K562 (cell line): Measurements from ENCODE around the gene CITED1. TPM values are rescaled to one million over a fixed set of nuclear protein-coding genes. Genes with fewer than 3 reads are reported as not detected.

Experiments
- ATAC-seq: fragments of 200-7000 bp; cut with Tn5 transposase; 3 replicates; pipeline ENCODE4 v1.9.1; 2020; ENCODE audit warnings: moderate library complexity
- BruUV-seq: library from RNA; stranded (reverse); fragments of 400-500 nt; replicated peaks from 2 replicates; lab custom pipeline; 2021; lab: Mats Ljungman, UMichigan
- CTCF ChIA-PET: fragments of 300-600 bp; formaldehyde crosslinking; extraction: SDS; loops from one replicate; lab custom pipeline; 2021; ENCODE audit warnings: low intra/inter-chr PET ratio; lab: Yijun Ruan, JAX
- POLR2A ChIA-PET: fragments of 300-600, 350-650 bp; sonication (Branson Sonifier 250); formaldehyde crosslinking; extraction: SDS; loops from one replicate; lab custom pipeline; 2021; ENCODE audit warnings: antibody characterized with exemption, inconsistent platforms; lab: Yijun Ruan, JAX
- DNase-seq, 4 experiments: peaks; one replicate each; pipeline versions ENCODE4 v3.0.0 to v3.0.0-alpha.2; 2011 to 2018; ENCODE audit warnings: low spot score in 3 of 4, mixed read lengths in 3 of 4; ENCODE audit errors: extremely low read depth in 1 of 4
- FAIRE-seq: peaks from 2 replicates; lab custom pipeline; 2011; peaks lifted over from hg19 to GRCh38; lab: Jason Lieb, UNC
- H2AFZ ChIP-seq: 2 replicates; pipeline ENCODE4 v1.6.0; 2011; ENCODE audit warnings: low read depth, low read length, control low read depth, inconsistent platforms
- H3K27ac ChIP-seq: fragments of 200-600 bp; 3 replicates; pipeline ENCODE4 v1.8.0; 2011; ENCODE audit warnings: low read depth, mild to moderate bottlenecking, control low read depth, inconsistent platforms, low read length, moderate library complexity, mixed read lengths; ENCODE audit errors: extremely low read depth
- H3K27me3 ChIP-seq, 2 experiments: fragments of 300-600 bp in 1 of 2; 2 replicates in 1 of 2; 3 replicates in 1 of 2; pipeline versions ENCODE4 v1.6.0 to v1.8.0; 2011; ENCODE audit warnings: inconsistent platforms in 2 of 2, low read length in 2 of 2, mild to moderate bottlenecking in 1 of 2, mixed read lengths in 1 of 2, moderate library complexity in 1 of 2; ENCODE audit not compliant: control insufficient read depth in 2 of 2, insufficient read depth in 2 of 2
- H3K36me3 ChIP-seq: fragments of 300-600 bp; 3 replicates; pipeline ENCODE4 v1.8.0; 2011; ENCODE audit warnings: mild to moderate bottlenecking, low read length, inconsistent platforms; ENCODE audit not compliant: control insufficient read depth, insufficient read depth
- H3K4me1 ChIP-seq, 2 experiments: fragments of 200-600 bp in 1 of 2; replicated peaks in 1 of 2; 2 replicates in 1 of 2; 3 replicates in 1 of 2; pipeline versions ENCODE4 v1.5.1 to v1.8.0; 2011; ENCODE audit warnings: inconsistent platforms in 2 of 2, low read length in 2 of 2, mild to moderate bottlenecking in 1 of 2, mixed read lengths in 1 of 2, moderate library complexity in 1 of 2; ENCODE audit not compliant: control insufficient read depth in 2 of 2, insufficient read depth in 2 of 2
- H3K4me2 ChIP-seq: 2 replicates; pipeline ENCODE4 v1.6.1; 2011; ENCODE audit warnings: low read length, control low read depth, inconsistent platforms, mixed read lengths; ENCODE audit not compliant: insufficient read depth
- H3K4me3 ChIP-seq: fragments of 200-600 bp; sonication (generic), shearing (Covaris generic); 2 replicates; pipeline ENCODE4 v1.5.1; 2016; ENCODE audit warnings: control low read depth, inconsistent platforms
- H3K79me2 ChIP-seq: fragments of 200-600 bp; 3 replicates; pipeline ENCODE4 v1.8.0; 2011; ENCODE audit warnings: low read length, inconsistent platforms; ENCODE audit not compliant: control insufficient read depth, insufficient read depth
- H3K9ac ChIP-seq, 2 experiments: 2 replicates each; pipeline versions ENCODE4 v1.6.0 to v1.6.1; 2011; ENCODE audit warnings: low read depth in 2 of 2, low read length in 2 of 2, control low read depth in 1 of 2, inconsistent platforms in 1 of 2, mild to moderate bottlenecking in 1 of 2, mixed read lengths in 1 of 2; ENCODE audit not compliant: insufficient read depth in 1 of 2
- H3K9me1 ChIP-seq: one replicate; pipeline ENCODE4 v1.6.0; 2011; ENCODE audit warnings: inconsistent platforms, mild to moderate bottlenecking, low read length, moderate library complexity; ENCODE audit not compliant: control insufficient read depth, insufficient read depth
- H3K9me3 ChIP-seq: replicated peaks from 2 replicates; pipeline ENCODE4 v1.5.1; 2011; ENCODE audit warnings: low read depth, low read length, inconsistent platforms; ENCODE audit not compliant: control insufficient read depth, insufficient read depth
- H4K20me1 ChIP-seq: replicated peaks from 2 replicates; pipeline ENCODE4 v1.6.1; 2011; ENCODE audit warnings: low read length, inconsistent platforms, mixed read lengths; ENCODE audit not compliant: control insufficient read depth, insufficient read depth
- GATAD2A ChIP-seq: fragments of 450-650 bp; IDR thresholded peaks from 2 replicates; pipeline ENCODE4 v1.6.1; 2017
- KAT2B ChIP-seq: IDR thresholded peaks from one replicate; pipeline ENCODE4 v1.6.1; 2012; ENCODE audit warnings: low read depth, mild to moderate bottlenecking, control low read depth, inconsistent platforms, low read length, moderate library complexity
- WGBS: fragments of 100-300 bp; shearing (Covaris generic); methylation state at CpG from one replicate; pipeline ENCODE4 v1.1.6; 2016; ENCODE audit warnings: low coverage, mixed read lengths; ENCODE audit not compliant: insufficient coverage; ENCODE audit errors: missing lambda C conversion rate; 5-methylcytosine and 5-hydroxymethylcytosine counted together
- in situ Hi-C: fragments of 300-500 bp; cut with MboI; formaldehyde crosslinking; loops from 4 replicates; pipeline ENCODE4 v1.15.0; 2018; ENCODE audit warnings: inconsistent platforms, mixed read lengths
- intact Hi-C: fragments of 100-400 bp; cut with micrococcal nuclease; formaldehyde crosslinking; loops from 2 replicates; pipeline ENCODE4 v1.14.2; 2022
- polyA plus RNA-seq, 8 experiments: library from polyadenylated mRNA; depleted of rRNA in 4 of 8; stranded (reverse) in 5 of 8; unstranded in 3 of 8; fragments of >200 nt; fragmentation: Nextera tagmentation in 2 of 8; fragmentation: Illumina TruSeq in 1 of 8; extraction: Ambion mirVana in 2 of 8; extraction: Trizol in 1 of 8; gene quantifications; 2 replicates each; pipeline versions ENCODE4 v1.2.1 to v1.2.3, GENCODE V29; 2011 to 2014; ENCODE audit warnings: inconsistent platforms in 1 of 8, missing spikeins in 1 of 8
- total RNA-seq, 7 experiments: library from RNA; depleted of rRNA in 6 of 7; stranded (reverse); fragments of >200 nt in 6 of 7; fragmentation: Illumina TruSeq in 2 of 7; extraction: Trizol in 2 of 7; gene quantifications; 2 replicates each; pipeline versions ENCODE4 v1.2.1 to v1.2.3, GENCODE V29; 2011 to 2021; ENCODE audit warnings: low replicate concordance in 1 of 7
- TF ChIP-seq, protein P1 (sequence below): fragments of 200-600 bp; sonication (generic); IDR thresholded peaks from one replicate; pipeline ENCODE4 v1.6.1; 2012; ENCODE audit warnings: mild to moderate bottlenecking, low read depth, low read length, inconsistent platforms

CITED1 gene
- total and polyA plus RNA-seq, 9 of the 15 experiments (the other 6 are each of a cell fraction or from before 2014, with no cell fraction given) = 0.56 to 5.8 (median 4.2) TPM

DNA sequence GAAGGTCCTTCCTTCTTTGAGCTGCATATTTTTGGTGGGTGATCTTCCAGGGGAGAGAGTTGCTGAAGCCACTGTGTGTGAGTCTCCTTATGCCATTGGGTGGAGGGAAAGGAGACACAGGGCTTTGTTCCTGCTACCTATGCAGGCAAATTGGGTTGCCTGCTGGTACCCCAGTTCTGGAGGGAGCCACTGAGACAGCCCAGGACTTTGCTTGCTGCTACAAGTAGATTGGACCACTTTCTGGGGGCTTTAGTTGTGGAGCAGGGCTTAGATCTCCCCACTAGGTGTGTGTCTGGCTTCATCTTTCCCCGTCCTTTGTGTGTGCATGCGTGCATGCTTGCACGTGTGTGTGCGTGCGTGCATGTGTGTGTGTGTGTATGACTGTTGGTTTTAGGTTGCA is 10.0 kb downstream of the CITED1 start:
- ATAC-seq (no peak), FAIRE-seq (no peak), DNase-seq (no peak)
- no peak overlapping the region for H3K4me3 ChIP-seq
- H3K27ac ChIP-seq = no peak overlapping the region
- no peak overlapping the region for H3K4me2 ChIP-seq
- no peaks in the 10 kb centered on the region for H4K20me1 ChIP-seq
- in situ Hi-C loops (no loop called here), intact Hi-C loops (loop anchor here (5.0 kb wide), 1 partner anchor 247 kb away; no protein-coding TSS in a partner anchor)
- no peak overlapping the region for H3K9ac ChIP-seq
- 0% methylated on average over 1 of the region's 5 CpGs for WGBS
- no peaks in the 10 kb centered on the region; a peak in 1 of 5 replicates for H3K4me1 ChIP-seq
- no peak overlapping the region for H2AFZ ChIP-seq
- no peaks in the 10 kb centered on the region for H3K9me1 ChIP-seq
- no peaks in the 10 kb centered on the region for H3K36me3 ChIP-seq
- H3K9me3 ChIP-seq = no peaks in the 10 kb centered on the region
- H3K79me2 ChIP-seq = no peaks in the 10 kb centered on the region
- no peaks in the 10 kb centered on the region for H3K27me3 ChIP-seq
- ChIA-PET CTCF (no interaction called here), POLR2A (no interaction called here)
- BruUV-seq = no TSS peak
- TF ChIP-seq KAT2B = no peak
- TF ChIP-seq, protein P1, sequence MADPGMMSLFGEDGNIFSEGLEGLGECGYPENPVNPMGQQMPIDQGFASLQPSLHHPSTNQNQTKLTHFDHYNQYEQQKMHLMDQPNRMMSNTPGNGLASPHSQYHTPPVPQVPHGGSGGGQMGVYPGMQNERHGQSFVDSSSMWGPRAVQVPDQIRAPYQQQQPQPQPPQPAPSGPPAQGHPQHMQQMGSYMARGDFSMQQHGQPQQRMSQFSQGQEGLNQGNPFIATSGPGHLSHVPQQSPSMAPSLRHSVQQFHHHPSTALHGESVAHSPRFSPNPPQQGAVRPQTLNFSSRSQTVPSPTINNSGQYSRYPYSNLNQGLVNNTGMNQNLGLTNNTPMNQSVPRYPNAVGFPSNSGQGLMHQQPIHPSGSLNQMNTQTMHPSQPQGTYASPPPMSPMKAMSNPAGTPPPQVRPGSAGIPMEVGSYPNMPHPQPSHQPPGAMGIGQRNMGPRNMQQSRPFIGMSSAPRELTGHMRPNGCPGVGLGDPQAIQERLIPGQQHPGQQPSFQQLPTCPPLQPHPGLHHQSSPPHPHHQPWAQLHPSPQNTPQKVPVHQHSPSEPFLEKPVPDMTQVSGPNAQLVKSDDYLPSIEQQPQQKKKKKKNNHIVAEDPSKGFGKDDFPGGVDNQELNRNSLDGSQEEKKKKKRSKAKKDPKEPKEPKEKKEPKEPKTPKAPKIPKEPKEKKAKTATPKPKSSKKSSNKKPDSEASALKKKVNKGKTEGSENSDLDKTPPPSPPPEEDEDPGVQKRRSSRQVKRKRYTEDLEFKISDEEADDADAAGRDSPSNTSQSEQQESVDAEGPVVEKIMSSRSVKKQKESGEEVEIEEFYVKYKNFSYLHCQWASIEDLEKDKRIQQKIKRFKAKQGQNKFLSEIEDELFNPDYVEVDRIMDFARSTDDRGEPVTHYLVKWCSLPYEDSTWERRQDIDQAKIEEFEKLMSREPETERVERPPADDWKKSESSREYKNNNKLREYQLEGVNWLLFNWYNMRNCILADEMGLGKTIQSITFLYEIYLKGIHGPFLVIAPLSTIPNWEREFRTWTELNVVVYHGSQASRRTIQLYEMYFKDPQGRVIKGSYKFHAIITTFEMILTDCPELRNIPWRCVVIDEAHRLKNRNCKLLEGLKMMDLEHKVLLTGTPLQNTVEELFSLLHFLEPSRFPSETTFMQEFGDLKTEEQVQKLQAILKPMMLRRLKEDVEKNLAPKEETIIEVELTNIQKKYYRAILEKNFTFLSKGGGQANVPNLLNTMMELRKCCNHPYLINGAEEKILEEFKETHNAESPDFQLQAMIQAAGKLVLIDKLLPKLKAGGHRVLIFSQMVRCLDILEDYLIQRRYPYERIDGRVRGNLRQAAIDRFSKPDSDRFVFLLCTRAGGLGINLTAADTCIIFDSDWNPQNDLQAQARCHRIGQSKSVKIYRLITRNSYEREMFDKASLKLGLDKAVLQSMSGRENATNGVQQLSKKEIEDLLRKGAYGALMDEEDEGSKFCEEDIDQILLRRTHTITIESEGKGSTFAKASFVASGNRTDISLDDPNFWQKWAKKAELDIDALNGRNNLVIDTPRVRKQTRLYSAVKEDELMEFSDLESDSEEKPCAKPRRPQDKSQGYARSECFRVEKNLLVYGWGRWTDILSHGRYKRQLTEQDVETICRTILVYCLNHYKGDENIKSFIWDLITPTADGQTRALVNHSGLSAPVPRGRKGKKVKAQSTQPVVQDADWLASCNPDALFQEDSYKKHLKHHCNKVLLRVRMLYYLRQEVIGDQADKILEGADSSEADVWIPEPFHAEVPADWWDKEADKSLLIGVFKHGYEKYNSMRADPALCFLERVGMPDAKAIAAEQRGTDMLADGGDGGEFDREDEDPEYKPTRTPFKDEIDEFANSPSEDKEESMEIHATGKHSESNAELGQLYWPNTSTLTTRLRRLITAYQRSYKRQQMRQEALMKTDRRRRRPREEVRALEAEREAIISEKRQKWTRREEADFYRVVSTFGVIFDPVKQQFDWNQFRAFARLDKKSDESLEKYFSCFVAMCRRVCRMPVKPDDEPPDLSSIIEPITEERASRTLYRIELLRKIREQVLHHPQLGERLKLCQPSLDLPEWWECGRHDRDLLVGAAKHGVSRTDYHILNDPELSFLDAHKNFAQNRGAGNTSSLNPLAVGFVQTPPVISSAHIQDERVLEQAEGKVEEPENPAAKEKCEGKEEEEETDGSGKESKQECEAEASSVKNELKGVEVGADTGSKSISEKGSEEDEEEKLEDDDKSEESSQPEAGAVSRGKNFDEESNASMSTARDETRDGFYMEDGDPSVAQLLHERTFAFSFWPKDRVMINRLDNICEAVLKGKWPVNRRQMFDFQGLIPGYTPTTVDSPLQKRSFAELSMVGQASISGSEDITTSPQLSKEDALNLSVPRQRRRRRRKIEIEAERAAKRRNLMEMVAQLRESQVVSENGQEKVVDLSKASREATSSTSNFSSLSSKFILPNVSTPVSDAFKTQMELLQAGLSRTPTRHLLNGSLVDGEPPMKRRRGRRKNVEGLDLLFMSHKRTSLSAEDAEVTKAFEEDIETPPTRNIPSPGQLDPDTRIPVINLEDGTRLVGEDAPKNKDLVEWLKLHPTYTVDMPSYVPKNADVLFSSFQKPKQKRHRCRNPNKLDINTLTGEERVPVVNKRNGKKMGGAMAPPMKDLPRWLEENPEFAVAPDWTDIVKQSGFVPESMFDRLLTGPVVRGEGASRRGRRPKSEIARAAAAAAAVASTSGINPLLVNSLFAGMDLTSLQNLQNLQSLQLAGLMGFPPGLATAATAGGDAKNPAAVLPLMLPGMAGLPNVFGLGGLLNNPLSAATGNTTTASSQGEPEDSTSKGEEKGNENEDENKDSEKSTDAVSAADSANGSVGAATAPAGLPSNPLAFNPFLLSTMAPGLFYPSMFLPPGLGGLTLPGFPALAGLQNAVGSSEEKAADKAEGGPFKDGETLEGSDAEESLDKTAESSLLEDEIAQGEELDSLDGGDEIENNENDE = no peak
- TF ChIP-seq GATAD2A = no peak
